Hypothalamus (tissue), 51 donors: ENCODE measurements around the gene TYW1.
"Not testable (repeated sequence)": the region's sequence is repeated elsewhere in the genome, so short reads cannot be mapped to it uniquely, and the experiment has no call there.

Experiments
- DNase-seq, 51 donors: peaks; one replicate each; lab custom pipeline; 2025; lab: John Stamatoyannopoulos, UW

TYW1 gene

GRCh38 chr7:67120491-67120890 is 123.9 kb downstream of the TYW1 start:
- DNase-seq: not testable (repeated sequence)

GRCh38 chr7:67128257-67128656 is 131.6 kb downstream of the TYW1 start:
- not testable (repeated sequence) for DNase-seq

DNA sequence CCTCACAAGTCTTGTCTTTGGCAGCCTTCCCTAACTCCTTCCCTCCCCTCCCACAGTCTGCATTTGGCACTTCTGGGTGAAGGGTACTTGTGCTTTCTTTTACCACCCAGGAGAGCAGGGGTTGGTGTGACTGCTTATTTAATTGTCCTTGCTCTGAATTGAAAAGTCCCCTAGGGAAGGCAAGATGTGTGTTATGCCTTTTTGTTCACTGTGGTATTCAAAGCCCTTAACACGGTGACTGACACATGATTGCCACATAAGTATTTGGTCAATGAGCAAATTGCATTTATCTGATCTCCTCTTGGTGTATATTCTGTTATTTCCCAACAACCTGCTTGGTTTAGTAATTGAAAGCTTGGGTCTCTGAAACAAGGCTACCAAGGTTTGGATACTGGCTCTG is 134.1 kb downstream of the TYW1 start:
- not testable (repeated sequence) for DNase-seq

GRCh38 chr7:67134912-67135311 is 138.3 kb downstream of the TYW1 start:
- DNase-seq: not testable (repeated sequence)

DNA sequence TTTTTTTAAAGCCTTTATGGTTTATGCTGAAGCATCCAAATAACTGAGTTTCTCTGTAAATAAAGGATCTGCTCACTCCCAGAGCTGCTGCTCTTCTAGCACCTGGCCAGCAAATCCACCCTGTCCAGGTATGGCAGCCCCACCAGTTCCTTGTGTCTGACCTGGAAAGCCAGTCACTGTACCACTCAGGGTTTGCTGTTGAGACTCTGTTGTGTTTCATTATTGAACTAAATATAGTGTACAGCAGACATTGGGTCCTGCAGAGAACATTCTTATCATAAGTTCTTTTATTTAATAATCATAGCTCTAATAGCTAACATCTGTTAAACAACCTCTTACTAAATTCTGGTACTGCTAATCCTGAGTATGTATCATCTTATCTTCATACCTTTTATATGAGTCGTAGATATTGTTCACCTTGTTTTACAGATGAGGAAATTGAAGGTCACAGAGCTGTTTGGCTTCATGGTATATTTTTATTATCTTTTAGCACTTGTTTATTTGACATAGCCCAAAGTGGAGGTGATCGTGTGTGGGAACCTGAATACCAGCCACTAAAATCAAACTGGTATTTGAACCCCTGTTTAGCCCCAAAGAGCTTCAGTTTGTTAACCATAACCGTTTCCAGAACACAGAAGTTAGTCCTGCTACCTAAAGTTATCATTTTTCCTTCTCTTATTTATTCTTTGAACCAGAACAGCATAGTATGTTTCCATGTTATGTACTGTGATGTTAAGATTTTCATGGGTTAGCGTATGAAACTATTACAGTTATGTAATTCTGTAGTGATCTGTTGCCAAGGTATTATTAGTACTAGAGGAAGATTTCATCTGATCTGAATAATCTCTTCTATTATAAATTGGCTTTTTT is 139.2 kb downstream of the TYW1 start:
- not testable (repeated sequence) for DNase-seq

DNA sequence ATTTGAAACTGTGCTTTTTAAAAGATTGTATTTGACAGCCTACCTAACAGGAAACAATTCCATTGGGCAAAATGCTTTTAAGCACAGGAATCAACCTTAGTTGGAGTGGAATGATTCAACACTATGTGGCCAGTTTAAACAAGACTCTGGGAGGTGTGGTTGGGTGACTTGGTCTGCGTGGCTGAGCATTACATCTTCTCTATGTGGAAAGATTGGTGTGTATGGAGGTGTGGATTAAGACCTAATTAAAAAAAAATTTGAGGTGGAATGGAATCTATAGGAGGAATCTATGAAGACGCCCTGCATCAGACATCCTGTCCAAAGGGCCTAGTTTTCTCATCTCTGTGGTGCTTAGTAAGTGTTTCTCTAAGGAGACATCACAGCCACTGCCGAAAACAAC is 140.9 kb downstream of the TYW1 start:
- not testable (repeated sequence) for DNase-seq

- not testable (repeated sequence) for DNase-seq
Measured at GRCh38 chr7:67139876-67140275, 143.2 kb downstream of the TYW1 start.

DNA sequence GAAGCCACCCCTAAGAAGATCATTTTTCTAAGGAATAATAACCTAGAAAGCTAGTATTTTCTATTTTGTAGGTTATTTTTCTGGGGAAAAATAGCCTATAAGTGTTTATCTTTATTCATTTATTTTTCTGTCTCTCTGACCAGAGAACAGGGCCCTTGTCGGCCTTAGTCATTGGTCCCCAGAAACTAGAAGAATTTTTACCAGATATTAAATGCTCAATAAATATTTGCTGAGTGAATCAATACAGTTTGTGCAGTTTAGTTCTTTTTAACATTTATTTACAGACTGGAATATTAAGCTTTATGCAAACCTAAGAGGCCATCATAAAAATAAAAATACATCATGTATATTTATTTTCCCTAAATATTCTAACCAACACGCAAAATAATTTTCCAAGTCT is 144.4 kb downstream of the TYW1 start:
- not testable (repeated sequence) for DNase-seq

GRCh38 chr7:67143091-67143786 is 146.6 kb downstream of the TYW1 start:
- not testable (repeated sequence) for DNase-seq

DNA sequence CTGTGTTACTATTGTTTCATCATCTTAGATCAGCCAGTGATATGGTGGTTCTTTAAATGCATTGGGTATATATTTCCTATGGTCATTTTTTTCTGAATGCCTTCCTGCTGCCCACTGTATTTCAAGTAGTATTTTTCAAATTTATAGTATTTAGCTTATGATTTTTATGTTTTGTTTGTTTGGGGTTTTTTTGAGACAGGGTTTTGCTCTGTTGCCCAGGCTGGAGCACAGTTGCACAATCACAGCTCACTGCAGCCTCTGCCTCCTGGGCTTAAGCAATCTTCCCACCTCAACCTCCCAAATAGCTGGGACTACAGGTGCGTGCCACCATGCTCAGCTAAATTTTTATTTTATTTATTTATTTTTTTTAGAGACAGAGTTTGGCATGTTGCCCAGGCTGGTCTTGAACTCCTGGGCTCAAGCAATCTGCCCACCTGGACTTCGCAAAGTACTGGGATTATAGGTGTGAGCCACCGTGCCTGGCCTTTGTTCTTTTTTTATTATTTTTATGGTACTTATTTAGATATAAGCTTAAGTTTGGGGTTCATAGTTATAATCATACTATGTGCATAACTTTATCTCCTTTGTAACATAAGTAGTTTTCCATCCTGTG is 149.1 kb downstream of the TYW1 start:
- not testable (repeated sequence) for DNase-seq

GRCh38 chr7:67149131-67149530 is 152.5 kb downstream of the TYW1 start:
- not testable (repeated sequence) for DNase-seq

DNA sequence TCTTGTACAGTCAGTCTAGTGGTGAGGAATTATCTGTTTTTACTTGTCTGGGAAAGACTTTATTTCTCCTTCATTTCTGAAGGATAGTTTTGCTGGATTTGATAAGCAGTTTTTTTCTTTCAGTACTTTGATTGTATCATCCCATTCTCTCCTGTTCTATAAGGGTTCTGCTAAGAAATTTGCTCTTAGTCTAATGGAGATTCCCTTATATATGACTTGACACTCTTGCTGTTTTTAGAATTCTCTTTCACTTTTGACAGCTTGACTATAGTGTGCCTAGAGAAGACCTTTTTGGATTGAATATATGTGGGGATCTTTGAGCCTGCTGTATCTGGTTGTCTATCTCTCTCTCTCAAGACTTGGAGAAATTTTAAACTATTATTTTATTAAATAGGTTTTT is 157.7 kb downstream of the TYW1 start:
- DNase-seq: not testable (repeated sequence)

DNA sequence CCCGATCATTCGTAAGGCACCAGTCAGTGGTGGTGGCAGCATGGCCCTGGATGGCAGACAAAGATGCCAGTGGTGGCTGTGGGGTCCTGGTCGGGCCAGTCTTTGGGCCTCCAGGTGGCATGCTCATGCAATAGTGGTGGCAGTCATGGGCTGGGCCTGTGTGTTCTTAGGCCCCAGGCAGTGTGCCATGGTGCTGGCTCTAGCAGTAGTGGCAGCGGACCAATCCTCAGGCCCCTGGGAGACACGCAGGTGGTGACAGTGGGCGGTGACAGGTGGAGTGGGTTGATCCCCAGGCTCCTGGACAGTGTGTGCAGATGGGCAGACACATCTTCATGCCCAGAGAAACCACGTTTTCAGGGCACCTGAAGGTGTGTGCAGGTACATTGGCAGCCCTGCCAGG is 159.4 kb downstream of the TYW1 start:
- not testable (repeated sequence) for DNase-seq

- not testable (repeated sequence) for DNase-seq
Measured at GRCh38 chr7:67163285-67163684, 166.7 kb downstream of the TYW1 start.

DNA sequence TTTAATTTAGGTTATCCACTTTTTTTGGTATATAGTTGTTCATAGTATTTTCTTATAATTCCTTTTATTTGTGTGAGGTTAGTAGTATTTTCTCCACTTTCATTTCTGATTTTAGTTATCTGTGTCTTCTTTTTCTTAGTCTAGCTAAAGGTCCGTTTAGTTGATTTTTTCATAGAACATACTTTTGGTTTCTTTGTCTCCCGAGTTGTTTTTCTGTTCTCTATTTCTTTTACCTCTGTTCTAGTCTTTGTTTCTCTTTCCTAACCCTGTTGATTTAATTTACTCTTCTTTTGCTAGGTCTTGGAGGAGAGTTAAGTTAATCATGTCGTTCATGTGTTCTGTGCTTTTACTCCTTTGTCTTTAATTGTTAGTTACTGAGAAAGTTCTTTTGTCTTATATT is 174.5 kb downstream of the TYW1 start:
- DNase-seq: not testable (repeated sequence)

DNA sequence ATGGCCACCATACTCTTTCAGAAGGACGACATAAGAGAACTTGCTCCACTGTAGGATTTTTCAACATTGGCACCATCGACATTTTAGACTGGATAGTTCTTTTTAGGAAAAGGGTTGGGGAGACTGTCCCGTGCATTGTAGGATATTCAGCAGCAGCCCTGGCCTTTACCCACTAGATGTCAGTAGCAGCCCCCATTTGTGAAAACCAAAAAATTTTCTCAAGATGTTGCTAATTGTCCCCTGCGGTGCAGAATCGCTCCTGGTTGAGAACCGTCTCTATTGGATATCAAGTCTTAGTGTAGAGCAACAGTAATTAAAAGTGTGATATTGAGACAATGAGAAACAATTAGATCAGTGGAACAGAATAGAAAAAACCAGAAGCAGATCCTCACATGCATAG is 180.1 kb downstream of the TYW1 start:
- DNase-seq: not testable (repeated sequence)

DNA sequence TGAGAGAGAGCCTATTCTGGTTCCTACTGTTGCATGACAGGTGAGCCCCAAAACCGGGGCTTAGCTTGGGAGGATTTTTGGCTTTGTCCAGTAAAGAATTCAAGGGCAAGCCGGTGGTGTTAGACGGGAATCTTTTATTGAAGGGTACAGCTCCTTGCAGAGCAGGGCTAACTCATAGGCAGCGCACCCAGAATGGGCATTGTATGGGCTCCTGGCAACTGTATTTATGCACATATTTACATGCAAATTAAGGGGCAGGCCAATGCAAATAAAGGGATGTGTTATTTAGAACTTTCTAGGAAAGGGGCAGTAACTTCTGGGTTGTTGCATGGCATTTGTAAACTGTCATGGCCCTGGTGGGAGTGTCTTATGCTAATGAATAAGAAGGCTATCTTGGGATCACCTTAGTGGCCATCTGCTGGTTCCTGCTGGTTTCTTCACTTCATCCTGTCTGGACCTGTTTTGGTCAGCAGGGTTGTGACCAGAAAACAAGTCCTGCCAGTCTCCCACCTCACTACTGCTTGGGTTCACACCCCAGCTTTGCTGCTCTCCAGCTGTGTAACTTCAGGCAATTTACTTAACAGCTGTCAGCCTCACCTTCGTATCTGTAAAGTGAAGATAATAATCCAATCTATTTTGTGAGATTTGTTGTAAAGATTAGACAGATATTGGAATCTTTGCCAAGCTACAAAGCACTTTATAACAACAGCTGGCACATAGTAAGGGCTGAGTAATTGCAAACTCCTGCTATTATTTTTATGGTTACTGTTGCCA is 182.5 kb downstream of the TYW1 start:
- not testable (repeated sequence) for DNase-seq

DNA sequence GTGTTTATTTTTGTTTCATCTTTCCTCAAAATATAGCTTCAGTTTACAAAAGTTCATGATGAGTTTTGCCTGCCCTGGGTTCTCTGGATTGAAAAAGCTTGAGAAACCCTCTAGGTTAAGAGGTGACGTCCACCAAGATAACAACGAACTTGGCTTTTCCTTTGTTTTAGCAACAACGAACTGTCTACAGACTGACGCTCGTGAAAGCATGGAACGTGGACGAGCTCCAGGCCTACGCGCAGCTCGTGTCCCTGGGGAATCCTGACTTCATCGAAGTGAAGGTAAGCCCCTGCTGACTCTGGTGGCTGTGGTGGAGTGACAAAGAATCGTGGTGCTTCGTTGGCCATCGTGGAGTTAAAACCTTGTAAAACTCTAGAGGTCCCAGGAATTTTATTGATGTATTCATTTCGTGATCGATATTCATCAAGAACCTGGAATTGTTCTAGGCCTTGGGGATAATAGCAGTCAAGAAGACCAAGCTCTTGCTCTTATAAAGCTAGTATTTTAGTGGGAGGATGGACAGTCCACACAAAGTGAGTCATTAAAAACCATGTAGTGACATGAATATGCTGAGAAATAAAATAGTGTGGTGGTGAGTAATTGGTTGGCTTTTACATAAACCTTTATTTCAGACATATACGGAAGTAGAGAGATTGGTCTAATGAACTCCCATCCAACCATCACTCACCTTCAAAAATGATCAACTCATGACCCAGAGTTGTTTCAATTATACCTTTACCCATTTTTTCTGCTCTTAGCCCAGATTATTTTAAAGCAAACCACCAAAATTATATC is 186.5 kb downstream of the TYW1 start:
- DNase-seq: not testable (repeated sequence)

- DNase-seq: not testable (repeated sequence)
Measured at GRCh38 chr7:67184912-67185659, 188.5 kb downstream of the TYW1 start.
